Activated naive CD8-positive, alpha-beta T cell treated with anti-CD3 and anti-CD28 coated beads for 36 hours (primary cell): ENCODE data around the gene PDE4D. TPM values are rescaled to one million over a fixed set of nuclear protein-coding genes. Genes with fewer than 3 reads are reported as not detected.

ENCODE experiments used
- DNase-seq: peaks from one replicate; pipeline ENCODE4 v3.0.0; 2021
- H3K27ac Mint-ChIP-seq: one replicate; pipeline ENCODE4 v1.8.0; 2022; ENCODE audit warnings: mild to moderate bottlenecking, moderate library complexity, mixed read lengths
- H3K27me3 Mint-ChIP-seq: one replicate; pipeline ENCODE4 v1.8.0; 2022; ENCODE audit warnings: mild to moderate bottlenecking, mixed read lengths
- H3K36me3 Mint-ChIP-seq: one replicate; pipeline ENCODE4 v1.8.0; 2021; ENCODE audit warnings: mild to moderate bottlenecking, mixed read lengths
- H3K4me1 Mint-ChIP-seq: one replicate; pipeline ENCODE4 v1.8.0; 2021; ENCODE audit warnings: mixed read lengths
- H3K4me3 Mint-ChIP-seq: one replicate; pipeline ENCODE4 v1.8.0; 2022; ENCODE audit warnings: mild to moderate bottlenecking, moderate library complexity, mixed read lengths
- H3K9me3 Mint-ChIP-seq: one replicate; pipeline ENCODE4 v1.8.0; 2022; ENCODE audit warnings: mixed read lengths
- total RNA-seq, 2 experiments: library from RNA; stranded (reverse); gene quantifications; one replicate each; pipeline ENCODE4 v1.2.3, GENCODE V29; 2021

PDE4D gene
- total RNA-seq, 2 experiments from 2014 or later: 40.7 TPM

- Mint-ChIP-seq H3K36me3 (no peaks in the 10 kb centered on the region), H3K27ac (no peak overlapping the region), H3K27me3 (no peaks in the 10 kb centered on the region), H3K4me1 (no peaks in the 10 kb centered on the region), H3K4me3 (no peak overlapping the region), H3K9me3 (no peaks in the 10 kb centered on the region)
- no peak for DNase-seq
Measured at GRCh38 chr5:59569158-59569557, 324.4 kb downstream of the PDE4D start.

GRCh38 chr5:59568161-59568560 is 325.4 kb downstream of the PDE4D start:
- DNase-seq: no peak
- Mint-ChIP-seq H3K27ac (no peak overlapping the region), H3K36me3 (no peaks in the 10 kb centered on the region), H3K9me3 (no peaks in the 10 kb centered on the region), H3K4me1 (no peaks in the 10 kb centered on the region), H3K27me3 (no peaks in the 10 kb centered on the region), H3K4me3 (no peak overlapping the region)

- Mint-ChIP-seq H3K36me3 (no peaks in the 10 kb centered on the region), H3K4me3 (no peak overlapping the region), H3K27ac (no peak overlapping the region), H3K27me3 (peaks cover 3% of the 10 kb centered on the region), H3K9me3 (no peaks in the 10 kb centered on the region), H3K4me1 (no peaks in the 10 kb centered on the region)
- no peak for DNase-seq
Measured at GRCh38 chr5:59565551-59565950, 328.0 kb downstream of the PDE4D start.

GRCh38 chr5:59564895-59565294 is 328.6 kb downstream of the PDE4D start:
- peaks cover 3% of the 10 kb centered on the region for H3K27me3 Mint-ChIP-seq
- no peaks in the 10 kb centered on the region for H3K9me3 Mint-ChIP-seq
- no peak overlapping the region for H3K27ac Mint-ChIP-seq
- no peak for DNase-seq
- no peak overlapping the region for H3K4me3 Mint-ChIP-seq
- no peaks in the 10 kb centered on the region for H3K36me3 Mint-ChIP-seq
- no peaks in the 10 kb centered on the region for H3K4me1 Mint-ChIP-seq

- Mint-ChIP-seq H3K36me3 (no peaks in the 10 kb centered on the region), H3K27me3 (peaks cover 3% of the 10 kb centered on the region), H3K4me3 (no peak overlapping the region), H3K27ac (no peak overlapping the region), H3K4me1 (no peaks in the 10 kb centered on the region), H3K9me3 (no peaks in the 10 kb centered on the region)
- DNase-seq: no peak
Measured at GRCh38 chr5:59562756-59563389, 330.7 kb downstream of the PDE4D start.

- no peak for DNase-seq
- H3K27ac Mint-ChIP-seq: no peak overlapping the region
- no peaks in the 10 kb centered on the region for H3K36me3 Mint-ChIP-seq
- peaks cover 3% of the 10 kb centered on the region for H3K27me3 Mint-ChIP-seq
- no peak overlapping the region for H3K4me3 Mint-ChIP-seq
- no peaks in the 10 kb centered on the region for H3K9me3 Mint-ChIP-seq
- no peaks in the 10 kb centered on the region for H3K4me1 Mint-ChIP-seq
Measured at GRCh38 chr5:59560553-59560952, 333.0 kb downstream of the PDE4D start.

- DNase-seq: no peak
- no peak overlapping the region for H3K27ac Mint-ChIP-seq
- no peaks in the 10 kb centered on the region for H3K36me3 Mint-ChIP-seq
- no peaks in the 10 kb centered on the region for H3K9me3 Mint-ChIP-seq
- no peaks in the 10 kb centered on the region for H3K4me1 Mint-ChIP-seq
- H3K4me3 Mint-ChIP-seq: no peak overlapping the region
- H3K27me3 Mint-ChIP-seq: peaks cover 3% of the 10 kb centered on the region
Measured at GRCh38 chr5:59559847-59560246, 333.7 kb downstream of the PDE4D start.

GRCh38 chr5:59559323-59559722 is 334.2 kb downstream of the PDE4D start:
- Mint-ChIP-seq H3K4me3 (no peak overlapping the region), H3K4me1 (no peaks in the 10 kb centered on the region), H3K27me3 (peaks cover 3% of the 10 kb centered on the region), H3K27ac (no peak overlapping the region), H3K36me3 (no peaks in the 10 kb centered on the region), H3K9me3 (no peaks in the 10 kb centered on the region)
- no peak for DNase-seq

- Mint-ChIP-seq H3K36me3 (no peaks in the 10 kb centered on the region), H3K27ac (no peak overlapping the region), H3K4me3 (no peak overlapping the region)
Measured at GRCh38 chr5:59558501-59558900, 335.0 kb downstream of the PDE4D start.

GRCh38 chr5:59557572-59557971 is 336.0 kb downstream of the PDE4D start:
- Mint-ChIP-seq H3K27me3 (peaks cover 3% of the 10 kb centered on the region), H3K36me3 (no peaks in the 10 kb centered on the region), H3K4me1 (no peaks in the 10 kb centered on the region), H3K4me3 (no peak overlapping the region), H3K27ac (no peak overlapping the region), H3K9me3 (no peaks in the 10 kb centered on the region)
- DNase-seq: no peak

More at GRCh38 chr5:59558501-59558900, 335.0 kb downstream of the PDE4D start:
- H3K27me3 Mint-ChIP-seq: peaks cover 3% of the 10 kb centered on the region
- no peaks in the 10 kb centered on the region for H3K9me3 Mint-ChIP-seq
- DNase-seq: no peak
- H3K4me1 Mint-ChIP-seq: no peaks in the 10 kb centered on the region

- H3K4me3 Mint-ChIP-seq: no peak overlapping the region
- no peak overlapping the region for H3K27ac Mint-ChIP-seq
- no peaks in the 10 kb centered on the region for H3K4me1 Mint-ChIP-seq
- no peaks in the 10 kb centered on the region for H3K27me3 Mint-ChIP-seq
- H3K9me3 Mint-ChIP-seq: no peaks in the 10 kb centered on the region
- no peak for DNase-seq
- no peaks in the 10 kb centered on the region for H3K36me3 Mint-ChIP-seq
Measured at GRCh38 chr5:59555596-59555995, 337.9 kb downstream of the PDE4D start.

GRCh38 chr5:59554501-59554900 is 339.0 kb downstream of the PDE4D start:
- DNase-seq: no peak
- no peaks in the 10 kb centered on the region for H3K36me3 Mint-ChIP-seq
- H3K27me3 Mint-ChIP-seq: no peaks in the 10 kb centered on the region
- no peaks in the 10 kb centered on the region for H3K9me3 Mint-ChIP-seq
- no peak overlapping the region for H3K4me3 Mint-ChIP-seq
- no peaks in the 10 kb centered on the region for H3K4me1 Mint-ChIP-seq
- H3K27ac Mint-ChIP-seq: no peak overlapping the region

- no peak overlapping the region for H3K4me3 Mint-ChIP-seq
- no peaks in the 10 kb centered on the region for H3K36me3 Mint-ChIP-seq
- no peak for DNase-seq
- no peaks in the 10 kb centered on the region for H3K9me3 Mint-ChIP-seq
- H3K27me3 Mint-ChIP-seq: no peaks in the 10 kb centered on the region
- H3K4me1 Mint-ChIP-seq: no peaks in the 10 kb centered on the region
- H3K27ac Mint-ChIP-seq: no peak overlapping the region
Measured at GRCh38 chr5:59553992-59554391, 339.5 kb downstream of the PDE4D start.

GRCh38 chr5:59548807-59549357 is 344.6 kb downstream of the PDE4D start:
- H3K9me3 Mint-ChIP-seq: no peaks in the 10 kb centered on the region
- no peak overlapping the region for H3K27ac Mint-ChIP-seq
- H3K27me3 Mint-ChIP-seq: no peaks in the 10 kb centered on the region
- H3K4me1 Mint-ChIP-seq: no peaks in the 10 kb centered on the region
- DNase-seq: no peak
- H3K4me3 Mint-ChIP-seq: no peak overlapping the region
- no peaks in the 10 kb centered on the region for H3K36me3 Mint-ChIP-seq

GRCh38 chr5:59547731-59548130 is 345.8 kb downstream of the PDE4D start:
- DNase-seq: no peak
- H3K27ac Mint-ChIP-seq: no peak overlapping the region
- H3K9me3 Mint-ChIP-seq: no peaks in the 10 kb centered on the region
- no peak overlapping the region for H3K4me3 Mint-ChIP-seq
- H3K4me1 Mint-ChIP-seq: no peaks in the 10 kb centered on the region
- H3K27me3 Mint-ChIP-seq: no peaks in the 10 kb centered on the region
- H3K36me3 Mint-ChIP-seq: no peaks in the 10 kb centered on the region

GRCh38 chr5:59544573-59544972 is 349.0 kb downstream of the PDE4D start:
- H3K27me3 Mint-ChIP-seq: no peaks in the 10 kb centered on the region
- H3K9me3 Mint-ChIP-seq: no peaks in the 10 kb centered on the region
- no peaks in the 10 kb centered on the region for H3K36me3 Mint-ChIP-seq
- H3K27ac Mint-ChIP-seq: no peak overlapping the region
- DNase-seq: no peak
- no peaks in the 10 kb centered on the region for H3K4me1 Mint-ChIP-seq
- H3K4me3 Mint-ChIP-seq: no peak overlapping the region
